PC-3 (cell line): ENCODE measurements around the gene DEFB108B. TPM values are rescaled to one million over a fixed set of nuclear protein-coding genes. Genes with fewer than 3 reads are reported as not detected.
A peak's percentile ranks its signal among the peaks of the same experiment; 100 is the strongest.
"Not testable (repeated sequence)": the region's sequence is repeated elsewhere in the genome, so short reads cannot be mapped to it uniquely, and the experiment has no call there.

Source experiments
- ATAC-seq: fragments of 200-7000 bp; cut with Tn5 transposase; 2 replicates; pipeline ENCODE4 v1.9.1; 2020; ENCODE audit warnings: mild to moderate bottlenecking, moderate library complexity
- Bru-seq: library from RNA; stranded (reverse); fragments of 400-500 nt; gene quantifications from one replicate; lab custom pipeline; 2021; lab: Mats Ljungman, UMichigan
- BruChase-seq, 2 experiments: library from RNA; stranded (reverse); fragments of 400-500 nt; gene quantifications; one replicate each; lab custom pipeline; 2021; lab: Mats Ljungman, UMichigan
- BruUV-seq: library from RNA; stranded (reverse); fragments of 400-500 nt; replicated peaks from 2 replicates; lab custom pipeline; 2021; lab: Mats Ljungman, UMichigan
- CTCF ChIA-PET: fragments of 300-600 bp; sonication (Branson Sonifier 250); formaldehyde crosslinking; loops from one replicate; lab custom pipeline; 2022; ENCODE audit warnings: antibody characterized with exemption; lab: Charles Lee
- POLR2A ChIA-PET: fragments of 300-600 bp; sonication (Branson Sonifier 250); formaldehyde crosslinking; loops from one replicate; lab custom pipeline; 2022; ENCODE audit warnings: antibody characterized with exemption; ENCODE audit not compliant: unreplicated experiment; lab: Charles Lee
- DNase-seq: peaks from one replicate; pipeline ENCODE4 v3.0.0-alpha.2; 2015
- H2AFZ ChIP-seq: fragments of 300-600 bp; sonication (generic); 2 replicates; pipeline ENCODE4 v1.6.0; 2016; ENCODE audit warnings: antibody characterized with exemption, low read length
- H3F3A ChIP-seq: fragments of 300-600 bp; sonication (generic); one replicate; pipeline ENCODE4 v1.6.0; 2017; ENCODE audit warnings: antibody characterized with exemption, low read length, control low read depth, mild to moderate bottlenecking; ENCODE audit not compliant: unreplicated experiment
- H3K27ac ChIP-seq: fragments of 300-600 bp; sonication (generic); 2 replicates; pipeline ENCODE4 v1.5.1; 2016; ENCODE audit warnings: mild to moderate bottlenecking, low read length
- H3K27me3 ChIP-seq: fragments of 300-600 bp; sonication (generic); 2 replicates; pipeline ENCODE4 v1.6.1; 2016; ENCODE audit warnings: low read length, mixed read lengths
- H3K36me3 ChIP-seq: fragments of 300-600 bp; sonication (generic); 2 replicates; pipeline ENCODE4 v1.6.1; 2016; ENCODE audit warnings: low read depth, mixed run types, low read length, mixed read lengths
- H3K4me1 ChIP-seq: fragments of 300-600 bp; sonication (generic); 2 replicates; pipeline ENCODE4 v1.5.1; 2016; ENCODE audit warnings: low read length; ENCODE audit not compliant: insufficient read depth
- H3K4me2 ChIP-seq: fragments of 300-600 bp; sonication (generic); 2 replicates; pipeline ENCODE4 v1.6.0; 2016; ENCODE audit warnings: low read length
- H3K4me3 ChIP-seq: fragments of 300-600 bp; sonication (generic); 2 replicates; pipeline ENCODE4 v1.5.1; 2016; ENCODE audit warnings: mild to moderate bottlenecking, low read length, mixed read lengths
- H3K79me2 ChIP-seq: fragments of 300-600 bp; sonication (generic); 2 replicates; pipeline ENCODE4 v1.6.1; 2017; ENCODE audit warnings: low read length, mixed read lengths
- H3K9ac ChIP-seq: fragments of 300-600 bp; sonication (generic); 2 replicates; pipeline ENCODE4 v1.6.0; 2016; ENCODE audit warnings: mild to moderate bottlenecking, low read length
- H3K9me2 ChIP-seq: fragments of 300-600 bp; sonication (generic); replicated peaks from 2 replicates; pipeline ENCODE4 v1.6.1; 2016; ENCODE audit warnings: mixed run types, low read length, mixed read lengths
- H3K9me3 ChIP-seq: fragments of 300-600 bp; sonication (generic); 2 replicates; pipeline ENCODE4 v1.6.1; 2016; ENCODE audit warnings: low read length, mixed read lengths
- H4K20me1 ChIP-seq: fragments of 300-600 bp; sonication (generic); 2 replicates; pipeline ENCODE4 v1.6.1; 2016; ENCODE audit warnings: low read length, mixed read lengths
- CTCF ChIP-seq: fragments of 300-600 bp; sonication (generic); conservative IDR thresholded peaks from 2 replicates; pipeline ENCODE4 v1.5.1; 2017; ENCODE audit warnings: antibody characterized with exemption, low read depth, mild to moderate bottlenecking, low read length
- EZH2 ChIP-seq: fragments of 300-600 bp; sonication (generic); IDR thresholded peaks from one replicate; pipeline ENCODE4 v1.6.1; 2017; ENCODE audit warnings: antibody characterized with exemption, mild to moderate bottlenecking, low read length; ENCODE audit not compliant: unreplicated experiment
- EZH2phosphoT487 ChIP-seq: fragments of 300-600 bp; sonication (generic); IDR thresholded peaks from 2 replicates; pipeline ENCODE4 v1.6.1; 2018; ENCODE audit warnings: mild to moderate bottlenecking, antibody characterized with exemption, low read length, borderline replicate concordance
- intact Hi-C: fragments of 100-400 bp; cut with micrococcal nuclease; formaldehyde crosslinking; loops from 2 replicates; pipeline ENCODE4 v1.9.0; 2023
- long read RNA-seq: library from polyadenylated mRNA; unstranded; transcript quantifications from one replicate; pipeline ENCODE4 v2.0.0, GENCODE V29; 2021; ENCODE audit not compliant: unreplicated experiment
- total RNA-seq: library from RNA; depleted of rRNA; stranded (reverse); fragments of >200 nt; gene quantifications from 2 replicates; pipeline ENCODE4 v1.2.3, GENCODE V29; 2014; rRNA removed

The DEFB108B gene
- total RNA-seq (not detected in 2 replicates), Bru-seq, nascent RNA (not detected), BruChase-seq, experiment 1, labeled RNA remaining after a 6-hour chase (not detected), BruChase-seq, experiment 2, labeled RNA remaining after a 2-hour chase (not detected)
- long read RNA-seq = 0 reads

GRCh38 chr11:71832811-71833210, at the start of gene DEFB108B:
DEFB108B (plus strand) TSS chr11:71833200; CDS start chr11:71833200, 0 bp downstream.
- H3K4me1 ChIP-seq, H3K9ac ChIP-seq, H3K36me3 ChIP-seq, POLR2A ChIA-PET, H3K4me3 ChIP-seq, H3K9me2 ChIP-seq, H2AFZ ChIP-seq, H3K27ac ChIP-seq, ATAC-seq, H3K9me3 ChIP-seq, DNase-seq, H4K20me1 ChIP-seq, BruUV-seq, H3K4me2 ChIP-seq, H3F3A ChIP-seq, intact Hi-C loops, H3K79me2 ChIP-seq, CTCF ChIA-PET, H3K27me3 ChIP-seq: not testable (repeated sequence)

GRCh38 chr11:71786114-71786847, 46.7 kb upstream of the DEFB108B start:
- ChIA-PET POLR2A (interaction anchor here (0.6 kb wide), 1 partner anchor 338 kb away, joined by 3 read pairs; the partner anchor contains the start of gene DHCR7), CTCF (interaction anchor here (0.7 kb wide), 1 partner anchor 191 kb away, joined by 3 read pairs; no protein-coding TSS in a partner anchor)
- H3K27me3 ChIP-seq, H3K27ac ChIP-seq, H3F3A ChIP-seq, intact Hi-C loops, H3K9me2 ChIP-seq, H3K79me2 ChIP-seq, H4K20me1 ChIP-seq, H3K9me3 ChIP-seq, H3K36me3 ChIP-seq, BruUV-seq: not testable (repeated sequence)
- Histone ChIP-seq H3K4me1 (peaks cover 20% of the 10 kb centered on the region), H3K4me2 (peak overlapping the region; percentile 86), H2AFZ (peak overlapping the region; percentile 83), H3K9ac (peak overlapping the region; percentile 38), H3K4me3 (peak overlapping the region; percentile 71)
- DNase-seq = peak; percentile 90
- ATAC-seq = peak; percentile 34

GRCh38 chr11:71786848-71787097, 46.2 kb upstream of the DEFB108B start:
- H3K9me2 ChIP-seq, H3K36me3 ChIP-seq, H4K20me1 ChIP-seq, H3F3A ChIP-seq, intact Hi-C loops, H3K27me3 ChIP-seq, DNase-seq, H2AFZ ChIP-seq, H3K9me3 ChIP-seq, H3K79me2 ChIP-seq, BruUV-seq: not testable (repeated sequence)
- peak overlapping the region; percentile 99 for H3K27ac ChIP-seq
- peaks cover 20% of the 10 kb centered on the region for H3K4me1 ChIP-seq
- CTCF ChIA-PET = interaction anchor here (0.7 kb wide), 1 partner anchor 190 kb away, joined by 3 read pairs; no protein-coding TSS in a partner anchor
- peak overlapping the region; percentile 86; the same call in 1 of the 2 replicates for H3K4me3 ChIP-seq
- POLR2A ChIA-PET = interaction anchor here (0.6 kb wide), 1 partner anchor 338 kb away, joined by 3 read pairs; the partner anchor contains the start of gene DHCR7
- peak overlapping the region; percentile 100 for H3K9ac ChIP-seq
- ATAC-seq = peak; percentile 92
- H3K4me2 ChIP-seq = peak overlapping the region; percentile 99

- H3K79me2 ChIP-seq = peaks cover 5% of the 10 kb centered on the region; the same call in 1 of the 2 replicates
- H3K9me3 ChIP-seq = no peaks in the 10 kb centered on the region
- peak; percentile 99 for DNase-seq
- peak overlapping the region; percentile 55 for H2AFZ ChIP-seq
- H3K27ac ChIP-seq = peak overlapping the region; percentile 99
- ATAC-seq = peak; percentile 90
- ChIA-PET CTCF (no interaction called here), POLR2A (interaction anchor here (0.6 kb wide), 1 partner anchor 339 kb away, joined by 3 read pairs; the partner anchor contains the start of gene DHCR7)
- TF ChIP-seq EZH2 (no peak), CTCF (no peak), EZH2phosphoT487 (no peak)
- intact Hi-C loops = no loop called here
- H3K9me2 ChIP-seq = no peaks in the 10 kb centered on the region
- no peaks in the 10 kb centered on the region for H3K36me3 ChIP-seq
- peak overlapping the region; percentile 100 for H3K9ac ChIP-seq
- no peaks in the 10 kb centered on the region for H4K20me1 ChIP-seq
- no TSS peak for BruUV-seq
- peaks cover 20% of the 10 kb centered on the region for H3K4me1 ChIP-seq
- no peaks in the 10 kb centered on the region for H3K27me3 ChIP-seq
- peak overlapping the region; percentile 86 for H3K4me3 ChIP-seq
- H3F3A ChIP-seq = no peaks in the 10 kb centered on the region
- H3K4me2 ChIP-seq = peak overlapping the region; percentile 99
These were observed 45.7 kb upstream of the DEFB108B start for GRCh38 chr11:71787098-71787823.

- intact Hi-C loops, H3F3A ChIP-seq, H3K9me3 ChIP-seq, H3K9me2 ChIP-seq, H4K20me1 ChIP-seq, H3K79me2 ChIP-seq, CTCF ChIA-PET, H3K27me3 ChIP-seq, ATAC-seq, POLR2A ChIA-PET, H3K36me3 ChIP-seq: not testable (repeated sequence)
- H2AFZ ChIP-seq = peak overlapping the region; percentile 55
- H3K4me3 ChIP-seq = peak overlapping the region; percentile 86
- H3K27ac ChIP-seq = peak overlapping the region; percentile 99
- H3K4me1 ChIP-seq = peaks cover 22% of the 10 kb centered on the region
- H3K9ac ChIP-seq = peak overlapping the region; percentile 100
- H3K4me2 ChIP-seq = peak overlapping the region; percentile 99
- peak; percentile 82 for DNase-seq
- BruUV-seq = TSS peak; percentile 99
These were observed 45.1 kb upstream of the DEFB108B start for GRCh38 chr11:71787824-71788454.
